Activated effector memory CD4-positive, alpha-beta T cell treated with anti-CD3 and anti-CD28 coated beads, Interleukin-2, amount 50 U/mL, for 16 hours (primary cell): Measurements from ENCODE around the gene SLFN5.
A peak's percentile ranks its signal among the peaks of the same experiment; 100 is the strongest.
"Not testable (repeated sequence)": the region's sequence is repeated elsewhere in the genome, so short reads cannot be mapped to it uniquely, and the experiment has no call there.

Experiments
- DNase-seq: peaks from one replicate; pipeline ENCODE4 v3.0.0-alpha.2; 2020

Gene SLFN5

DNA sequence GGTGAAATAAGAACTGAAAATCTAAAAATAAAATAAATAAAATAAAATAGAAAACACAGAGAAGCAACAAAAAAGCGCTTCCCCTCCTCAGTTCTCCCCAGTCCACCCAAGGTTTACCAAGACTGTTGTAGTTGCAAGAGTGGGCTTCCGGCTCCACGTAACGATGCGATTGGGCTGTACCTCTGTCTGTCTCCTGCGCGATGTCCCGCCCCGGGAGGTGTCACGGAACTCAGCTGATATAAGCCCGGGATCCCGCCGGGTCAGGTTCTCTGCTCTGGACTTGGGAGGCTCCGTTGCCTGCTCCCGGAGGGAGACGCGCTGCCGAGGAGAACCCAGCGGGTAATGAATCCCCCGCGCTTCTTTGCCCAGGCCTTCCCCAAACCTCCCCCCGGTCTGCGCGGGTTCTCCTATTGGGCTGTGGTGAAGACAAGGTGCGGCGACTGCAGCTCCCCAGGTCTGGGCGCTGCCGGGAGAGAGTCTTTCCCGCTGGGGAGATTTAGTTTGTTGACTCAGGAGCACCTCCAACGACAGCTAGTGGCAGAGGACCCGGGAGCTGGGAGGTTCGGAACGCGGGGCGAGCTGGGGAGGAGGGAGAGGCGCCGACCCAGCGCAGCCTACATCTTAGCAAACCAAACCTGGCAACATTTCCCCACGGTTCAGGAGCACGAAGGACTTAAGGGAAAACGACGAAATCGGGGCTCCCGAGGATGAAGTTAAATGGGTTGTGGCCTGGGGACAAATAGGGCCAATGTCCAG lies at the start of gene SLFN5:
SLFN5 (plus strand) TSS at position 268 of the 756 bp plus-strand sequence. CDS start 15,619 bp downstream, outside the sequence.
- peak; percentile 97 for DNase-seq

DNA sequence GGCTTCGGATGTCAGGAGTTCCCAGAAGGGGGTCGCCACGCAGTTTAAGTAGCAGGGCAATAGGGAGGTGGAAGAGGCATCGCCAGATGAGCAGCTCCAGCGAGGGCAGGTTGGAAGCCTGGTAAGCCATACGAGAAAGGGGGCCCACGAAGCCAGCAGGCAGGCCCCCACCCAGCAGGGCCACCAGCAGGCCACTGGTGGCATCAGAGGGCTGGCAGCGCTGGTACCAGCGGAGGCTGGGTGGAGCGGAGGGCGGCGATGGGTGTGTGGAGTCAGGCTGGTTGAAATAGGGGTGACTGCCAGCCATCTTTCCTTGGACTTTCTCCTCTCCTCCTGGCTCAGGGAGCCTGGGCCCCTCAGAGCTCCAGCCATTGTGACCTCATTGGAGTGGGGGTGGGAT lies 48.9 kb upstream of the SLFN5 start, which contains the start of gene SLC35G3:
SLC35G3 (minus strand) TSS at position 393 of the 400 bp plus-strand sequence; CDS start at position 307, 86 bp downstream.
- not testable (repeated sequence) for DNase-seq

DNA sequence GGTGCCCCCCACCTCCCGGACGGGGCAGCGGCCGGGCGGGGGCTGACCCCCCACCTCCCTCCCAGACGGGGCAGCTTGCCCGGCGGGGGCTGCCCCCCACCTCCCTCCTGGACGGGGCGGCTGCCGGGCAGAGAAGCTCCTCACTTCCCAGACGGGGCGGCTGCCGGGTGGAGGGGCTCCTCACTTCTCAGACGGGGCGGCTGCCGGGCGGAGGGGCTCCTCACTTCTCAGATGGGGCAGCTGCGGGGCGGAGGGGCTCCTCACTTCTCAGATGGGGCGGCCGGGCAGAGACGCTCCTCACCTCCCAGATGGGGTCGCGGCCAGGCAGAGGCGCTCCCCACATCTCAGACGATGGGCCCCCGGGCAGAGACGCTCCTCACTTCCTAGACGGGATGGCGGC lies 47.8 kb upstream of the SLFN5 start:
- not testable (repeated sequence) for DNase-seq

- DNase-seq: not testable (repeated sequence)
Measured at GRCh38 chr17:35202582-35202981, 40.3 kb upstream of the SLFN5 start.

GRCh38 chr17:35210741-35211140 lies 32.1 kb upstream of the SLFN5 start:
- no peak for DNase-seq

- DNase-seq: no peak
Measured at GRCh38 chr17:35212668-35213067, 30.2 kb upstream of the SLFN5 start.

DNA sequence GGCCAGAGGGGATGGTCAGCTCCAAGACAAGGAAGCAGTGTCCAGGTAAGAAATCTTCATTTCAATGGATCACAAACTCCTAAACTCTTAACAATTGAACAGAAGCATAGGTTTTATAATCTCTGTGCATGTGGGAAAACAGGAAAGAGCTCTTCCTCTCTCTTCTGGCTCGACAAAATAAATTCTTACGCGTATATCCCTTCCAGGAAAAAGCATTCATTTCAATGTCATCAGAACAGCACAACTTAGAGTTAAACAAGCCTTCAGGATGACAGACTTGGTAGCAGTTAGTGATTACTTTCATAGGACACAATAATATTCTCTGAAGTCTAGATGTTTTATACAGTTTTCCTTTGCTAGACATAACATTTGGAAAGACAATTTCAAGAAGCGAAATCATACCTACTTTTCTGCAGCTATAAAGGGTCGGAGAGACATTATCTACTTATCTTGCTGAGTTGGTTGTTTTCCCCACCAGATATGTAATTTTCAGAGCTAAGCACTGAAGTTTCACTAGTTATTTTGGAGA lies 29.4 kb upstream of the SLFN5 start:
- no peak for DNase-seq

DNA sequence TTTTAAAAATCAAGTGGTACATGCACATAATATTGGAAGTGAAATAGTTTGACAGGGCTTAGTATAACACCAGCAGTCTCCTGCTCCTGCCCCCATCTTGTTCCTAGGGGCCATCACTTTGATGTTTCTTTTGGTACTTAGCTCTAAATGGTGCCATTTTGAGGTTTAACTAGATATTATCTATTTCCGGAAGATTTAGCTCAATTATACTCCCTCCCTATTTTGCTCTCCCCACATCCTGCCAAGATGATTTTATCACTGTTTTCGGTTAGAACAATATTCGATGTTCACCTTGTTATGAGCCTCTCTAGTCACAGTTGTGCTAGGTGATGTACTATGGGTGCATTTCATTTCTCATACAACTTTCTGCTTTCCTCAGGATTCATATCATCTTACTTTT lies 28.7 kb upstream of the SLFN5 start:
- DNase-seq: peak; percentile 74

DNA sequence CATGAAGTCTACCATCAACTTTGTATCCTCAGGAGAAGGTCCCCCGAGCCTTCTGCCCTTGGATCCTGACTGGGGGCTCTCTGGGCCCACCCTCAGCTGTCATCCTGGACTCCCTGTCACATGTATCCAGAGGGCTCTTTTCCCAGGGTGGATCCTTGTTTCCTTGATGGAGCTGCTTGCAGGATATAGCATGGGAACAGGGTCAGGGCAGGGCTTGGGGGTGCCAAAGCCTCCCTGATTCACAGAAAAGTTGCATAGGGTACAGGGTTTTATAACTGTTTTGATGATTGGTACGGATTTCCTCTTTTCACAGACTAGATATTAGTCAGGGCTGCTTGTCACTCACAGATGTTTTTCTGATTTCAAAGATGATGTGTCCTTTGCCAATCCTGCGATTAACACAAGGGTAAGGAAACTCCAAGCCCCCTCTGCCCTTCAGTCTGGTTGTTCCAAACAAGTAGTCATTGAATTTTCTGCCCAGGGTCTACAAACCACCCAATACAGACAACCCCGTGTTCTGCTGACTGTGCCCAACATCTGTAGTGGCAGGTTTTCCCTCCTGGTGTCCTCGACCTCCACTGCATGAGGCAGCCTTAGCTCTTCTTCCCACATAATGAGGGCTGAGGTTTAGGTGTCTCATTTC lies 28.1 kb upstream of the SLFN5 start:
- peak; percentile 73 for DNase-seq

- no peak for DNase-seq
Measured at GRCh38 chr17:35217107-35217506, 25.8 kb upstream of the SLFN5 start.

- DNase-seq: no peak
Measured at GRCh38 chr17:35218915-35219314, 24.0 kb upstream of the SLFN5 start.

GRCh38 chr17:35222452-35222851 lies 20.4 kb upstream of the SLFN5 start:
- DNase-seq: no peak

GRCh38 chr17:35224436-35224835 lies 18.4 kb upstream of the SLFN5 start:
- DNase-seq: no peak

GRCh38 chr17:35227546-35227945 lies 15.3 kb upstream of the SLFN5 start:
- DNase-seq: no peak

GRCh38 chr17:35229638-35230037 lies 13.2 kb upstream of the SLFN5 start:
- no peak for DNase-seq

GRCh38 chr17:35234315-35234714 lies 8.6 kb upstream of the SLFN5 start:
- not testable (repeated sequence) for DNase-seq

- DNase-seq: no peak
Measured at GRCh38 chr17:35235289-35235688, 7.6 kb upstream of the SLFN5 start.

DNA sequence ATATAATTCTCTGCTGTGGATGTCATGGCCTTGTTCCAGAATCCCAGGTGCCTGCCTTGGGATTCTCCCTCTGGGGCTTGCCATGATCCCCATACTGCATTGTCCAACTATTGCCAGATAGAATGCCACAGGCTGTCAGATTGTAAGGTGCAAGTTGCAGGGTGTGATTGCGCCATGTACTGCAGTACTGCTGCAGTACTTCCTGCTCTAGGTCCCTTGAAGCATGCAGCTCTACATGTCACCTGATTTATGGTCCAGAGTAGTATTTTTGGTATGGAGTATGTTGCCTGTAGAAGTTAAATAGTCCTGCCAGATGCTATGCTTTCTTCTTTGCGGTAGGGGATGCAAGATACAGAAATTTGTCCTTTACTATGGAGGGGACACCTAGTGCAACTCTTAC lies 7.0 kb upstream of the SLFN5 start:
- no peak for DNase-seq

DNA sequence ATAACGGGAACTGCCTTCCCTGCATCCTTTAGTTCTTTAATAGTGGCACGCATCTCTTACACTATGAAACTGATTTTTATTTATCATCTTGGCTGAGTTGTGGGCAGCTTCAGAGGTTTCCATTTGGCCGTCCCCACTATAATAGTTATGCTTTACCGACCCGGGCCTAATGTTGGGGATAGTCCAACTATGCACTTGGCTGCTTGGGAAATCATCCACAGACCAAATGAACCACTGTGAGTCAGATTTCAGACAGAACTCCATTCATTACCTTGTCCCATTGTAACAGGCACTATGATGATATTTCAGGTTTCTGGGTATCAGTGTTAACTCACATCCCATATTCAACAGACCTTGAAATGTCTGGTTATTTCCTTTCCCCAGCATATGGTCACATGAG lies 6.1 kb upstream of the SLFN5 start:
- no peak for DNase-seq

DNA sequence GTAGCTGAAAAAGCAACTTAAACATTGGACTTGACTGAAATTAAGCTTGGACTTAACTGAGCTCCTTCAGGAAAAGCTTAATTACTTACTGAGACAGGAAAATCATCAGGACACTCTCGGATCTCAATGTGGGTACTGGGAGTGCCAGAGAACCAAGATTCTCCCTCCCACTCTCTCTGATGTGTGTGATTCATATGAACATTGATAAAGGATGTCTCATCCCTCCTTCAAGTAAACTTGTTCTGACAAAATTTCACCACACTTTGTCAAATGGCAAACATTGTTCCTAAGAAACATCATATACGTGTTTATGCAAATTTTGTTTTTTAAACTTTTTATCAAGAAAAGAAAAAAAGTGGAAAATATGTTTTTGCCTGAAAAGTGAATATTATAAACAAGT lies 4.1 kb upstream of the SLFN5 start:
- DNase-seq: no peak

DNA sequence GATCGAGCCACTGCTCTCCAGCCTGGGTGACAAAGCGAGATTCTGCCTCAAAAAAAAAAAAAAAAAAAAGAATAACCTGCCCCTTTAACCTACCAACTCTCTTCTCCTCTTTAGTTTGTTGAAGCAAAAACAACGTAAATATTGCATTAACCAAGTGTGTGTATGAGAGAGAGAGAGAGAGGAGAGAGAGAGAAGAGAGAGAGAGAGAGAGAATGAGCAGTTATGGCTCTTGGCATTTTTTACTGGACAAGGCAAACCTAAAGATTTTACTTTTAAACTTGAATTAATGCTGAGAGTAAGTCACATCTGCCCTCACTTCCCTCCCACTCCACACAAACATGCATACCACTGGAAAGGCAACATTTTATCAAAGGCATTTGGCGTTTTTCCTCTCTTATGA lies 3.0 kb upstream of the SLFN5 start:
- DNase-seq: no peak

GRCh38 chr17:35240861-35241260 lies 2.0 kb upstream of the SLFN5 start:
- no peak for DNase-seq

DNA sequence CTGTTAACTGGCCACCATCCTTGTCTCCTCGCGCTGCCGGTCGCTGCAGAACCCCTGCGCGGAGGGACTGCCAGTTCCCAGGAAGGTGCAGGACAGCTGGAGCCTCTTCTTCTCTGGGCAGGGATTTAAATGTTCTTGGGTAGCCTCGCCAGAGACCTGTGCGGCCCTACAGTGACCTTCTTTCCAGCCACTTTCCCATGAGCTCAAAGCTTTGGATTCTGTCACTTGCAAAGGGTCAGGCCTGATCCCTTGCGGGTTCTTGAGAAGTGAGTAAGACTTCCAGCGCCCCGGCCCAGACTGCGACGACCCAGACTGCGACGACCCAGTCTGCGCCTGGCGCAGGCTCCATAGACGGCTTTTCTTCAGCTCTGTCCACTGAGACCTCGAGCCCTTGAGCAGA lies 1.4 kb upstream of the SLFN5 start:
- peak; percentile 81 for DNase-seq

DNA sequence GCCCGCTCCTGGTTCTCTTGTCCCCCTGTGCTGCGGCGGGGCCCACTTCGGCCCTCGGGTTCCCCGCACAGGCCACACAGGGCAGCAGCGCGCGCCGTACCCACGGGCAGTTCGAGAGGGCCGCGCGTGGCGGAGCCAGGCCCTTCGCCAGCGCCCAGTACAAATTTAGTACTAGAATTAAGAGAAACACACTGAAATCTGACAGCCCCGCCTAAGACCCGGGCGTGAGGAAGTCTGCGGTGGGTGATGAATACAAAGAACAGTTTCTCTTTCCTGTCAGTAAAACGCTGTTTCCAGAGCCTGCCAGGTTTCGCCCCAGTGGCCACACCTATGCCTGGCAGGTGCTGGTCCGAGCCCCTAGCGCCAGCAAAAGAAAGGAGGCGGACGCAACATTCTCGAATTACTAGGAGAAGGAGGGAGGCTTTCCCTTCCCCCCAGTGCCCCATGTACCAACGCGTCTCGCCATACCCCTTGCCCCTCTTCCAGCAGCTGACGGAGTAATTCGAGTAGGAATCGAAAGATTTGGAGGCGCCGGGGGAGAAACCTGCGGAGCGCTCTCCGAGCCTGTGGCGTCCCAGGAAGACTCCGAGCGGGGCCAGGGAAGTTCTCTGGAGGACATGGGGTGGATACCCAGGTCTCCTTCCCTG lies 591 bp upstream of the SLFN5 start:
- DNase-seq: peak; percentile 94
